A673 (cell line): Measurements from ENCODE around the gene KIF22. TPM values are rescaled to one million over a fixed set of nuclear protein-coding genes. Genes with fewer than 3 reads are reported as not detected.
A peak's percentile ranks its signal among the peaks of the same experiment; 100 is the strongest.

Source experiments
- Bru-seq: library from RNA; stranded (reverse); fragments of 400-500 nt; gene quantifications from one replicate; lab custom pipeline; 2021; lab: Mats Ljungman, UMichigan
- BruChase-seq, 2 experiments: library from RNA; stranded (reverse); fragments of 400-500 nt; gene quantifications; one replicate each; lab custom pipeline; 2021; lab: Mats Ljungman, UMichigan
- BruUV-seq: library from RNA; stranded (reverse); fragments of 400-500 nt; replicated peaks from 2 replicates; lab custom pipeline; 2021; lab: Mats Ljungman, UMichigan
- CTCF ChIA-PET: fragments of 300-600 bp; sonication (Branson Sonifier 250); formaldehyde crosslinking; loops from one replicate; lab custom pipeline; 2022; ENCODE audit warnings: antibody characterized with exemption; lab: Charles Lee
- POLR2A ChIA-PET: fragments of 300-600 bp; sonication (Branson Sonifier 250); formaldehyde crosslinking; loops from one replicate; lab custom pipeline; 2022; ENCODE audit warnings: antibody characterized with exemption; ENCODE audit not compliant: low non-redundant PET; lab: Charles Lee
- DNase-seq: peaks from one replicate; pipeline ENCODE4 v3.0.0-alpha.2; 2015; ENCODE audit warnings: low spot score
- H3K27ac ChIP-seq: fragments of 200-600 bp; sonication (generic); 2 replicates; pipeline ENCODE4 v1.5.1; 2016; ENCODE audit warnings: mixed run types, low read depth, mild to moderate bottlenecking, mixed read lengths, antibody characterized with exemption, low read length; ENCODE audit not compliant: poor library complexity, severe bottlenecking
- H3K27me3 ChIP-seq: fragments of 200-600 bp; sonication (generic); replicated peaks from 2 replicates; pipeline ENCODE4 v1.6.1; 2017; ENCODE audit warnings: mixed run types, low read depth, mild to moderate bottlenecking, mixed read lengths, antibody characterized with exemption, low read length; ENCODE audit not compliant: insufficient read depth, poor library complexity
- H3K36me3 ChIP-seq: fragments of 200-600 bp; sonication (generic); 2 replicates; pipeline ENCODE4 v1.6.1; 2016; ENCODE audit warnings: mixed run types, mild to moderate bottlenecking, mixed read lengths, antibody characterized with exemption, low read length; ENCODE audit not compliant: insufficient read depth, poor library complexity, severe bottlenecking
- H3K4me1 ChIP-seq: fragments of 200-600 bp; sonication (generic); 2 replicates; pipeline ENCODE4 v1.6.1; 2017; ENCODE audit warnings: mixed run types, mild to moderate bottlenecking, mixed read lengths, antibody characterized with exemption, low read length; ENCODE audit not compliant: insufficient read depth, poor library complexity, severe bottlenecking
- H3K4me3 ChIP-seq: fragments of 200-600 bp; sonication (generic); 2 replicates; pipeline ENCODE4 v1.5.1; 2016; ENCODE audit warnings: low read depth, mixed run types, mild to moderate bottlenecking, mixed read lengths, low read length; ENCODE audit not compliant: poor library complexity, severe bottlenecking
- H3K9me3 ChIP-seq: fragments of 200-600 bp; sonication (generic); 2 replicates; pipeline ENCODE4 v1.6.1; 2016; ENCODE audit warnings: mixed run types, low read depth, mild to moderate bottlenecking, mixed read lengths, antibody characterized with exemption, low read length; ENCODE audit not compliant: poor library complexity, severe bottlenecking
- CTCF ChIP-seq: fragments of 300-800, 200-600 bp; sonication (generic); conservative IDR thresholded peaks from 2 replicates; pipeline ENCODE4 v1.5.1; 2017; ENCODE audit warnings: low read depth, mild to moderate bottlenecking, antibody characterized with exemption, low read length, moderate library complexity, mixed read lengths
- EZH2 ChIP-seq: fragments of 200-600 bp; sonication (generic); IDR thresholded peaks from 2 replicates; pipeline ENCODE4 v1.6.1; 2017; ENCODE audit warnings: borderline replicate concordance, low read depth, mild to moderate bottlenecking, mixed read lengths, antibody characterized with exemption, low read length; ENCODE audit not compliant: poor library complexity, severe bottlenecking
- intact Hi-C: fragments of 100-400 bp; cut with micrococcal nuclease; formaldehyde crosslinking; loops from one replicate; pipeline ENCODE4 v1.10.0; 2022; ENCODE audit not compliant: unreplicated experiment
- long read RNA-seq: library from polyadenylated mRNA; stranded (forward); transcript quantifications from one replicate; pipeline ENCODE4 v2.0.0, GENCODE V29; 2022
- total RNA-seq: library from RNA; stranded (reverse); gene quantifications from 2 replicates; pipeline ENCODE4 v1.2.3, GENCODE V29; 2021

The KIF22 gene
- total RNA-seq (171 and 186 TPM in 2 replicates), Bru-seq, nascent RNA (percentile 87 among the genes with signal in this experiment), BruChase-seq, experiment 1, labeled RNA remaining after a 2-hour chase (percentile 86 among the genes with signal in this experiment), BruChase-seq, experiment 2, labeled RNA remaining after a 6-hour chase (percentile 92 among the genes with signal in this experiment)
- long read RNA-seq, transcript KIF22-201 (14 exons, 2,113 nt): major isoform, 594 of 720 reads
- long read RNA-seq, partial matches to known transcripts: 41 of 720 reads
- long read RNA-seq, other reads (novel, unspliced or antisense): 85 of 720 reads

- H3K4me3 ChIP-seq: peak within 1 kb of the TSS; percentile 99
- POLR2A ChIA-PET: no interaction called here
Observed at GRCh38 chr16:29790183-29790948, at the start of gene KIF22. KIF22 (plus strand) TSS chr16:29790751; CDS start chr16:29790760, 9 bp downstream.

GRCh38 chr16:29742683-29743275, 47.8 kb upstream of the KIF22 start:
- CTCF ChIA-PET: no interaction called here
- no peaks in the 10 kb centered on the region for H3K4me1 ChIP-seq
- H3K9me3 ChIP-seq: no peaks in the 10 kb centered on the region
- no peaks in the 10 kb centered on the region for H3K27me3 ChIP-seq
- no peak overlapping the region for H3K27ac ChIP-seq
- H3K4me3 ChIP-seq: no peak overlapping the region
- intact Hi-C loops: no loop called here
- no peak for TF ChIP-seq EZH2
- TF ChIP-seq CTCF: no peak
- DNase-seq: no peak
- POLR2A ChIA-PET: no interaction called here
- BruUV-seq: no TSS peak
- no peaks in the 10 kb centered on the region for H3K36me3 ChIP-seq

More at GRCh38 chr16:29790183-29790948, at the start of gene KIF22:
- Histone ChIP-seq H3K9me3 (no peaks in the 10 kb centered on the region), H3K36me3 (peaks cover 15% of the 10 kb centered on the region), H3K27ac (peak within 1 kb of the TSS; percentile 90), H3K27me3 (no peaks in the 10 kb centered on the region), H3K4me1 (peaks cover 11% of the 10 kb centered on the region)
- CTCF ChIA-PET: interaction anchor here (0.6 to 0.7 kb wide), 2 partner anchors 17 to 185 kb away, joined by 3 read pairs; no protein-coding TSS in a partner anchor
- DNase-seq: peak; percentile 99
- BruUV-seq: no TSS peak
- TF ChIP-seq CTCF: peak; percentile 85
- TF ChIP-seq EZH2: no peak
- intact Hi-C loops: no loop called here

GRCh38 chr16:29743475-29743826, 47.1 kb upstream of the KIF22 start:
- TF ChIP-seq EZH2 (no peak), CTCF (no peak)
- CTCF ChIA-PET: no interaction called here
- Histone ChIP-seq H3K4me1 (no peaks in the 10 kb centered on the region), H3K36me3 (no peaks in the 10 kb centered on the region), H3K4me3 (no peak overlapping the region), H3K27me3 (no peaks in the 10 kb centered on the region), H3K27ac (no peak overlapping the region), H3K9me3 (no peaks in the 10 kb centered on the region)
- intact Hi-C loops: no loop called here
- POLR2A ChIA-PET: no interaction called here
- no peak for DNase-seq
- no TSS peak for BruUV-seq
